ENCODE data around the gene RTN4R.
"Not testable (repeated sequence)": the region's sequence is repeated elsewhere in the genome, so short reads cannot be mapped to it uniquely, and the experiment has no call there.

The RTN4R gene

DNA sequence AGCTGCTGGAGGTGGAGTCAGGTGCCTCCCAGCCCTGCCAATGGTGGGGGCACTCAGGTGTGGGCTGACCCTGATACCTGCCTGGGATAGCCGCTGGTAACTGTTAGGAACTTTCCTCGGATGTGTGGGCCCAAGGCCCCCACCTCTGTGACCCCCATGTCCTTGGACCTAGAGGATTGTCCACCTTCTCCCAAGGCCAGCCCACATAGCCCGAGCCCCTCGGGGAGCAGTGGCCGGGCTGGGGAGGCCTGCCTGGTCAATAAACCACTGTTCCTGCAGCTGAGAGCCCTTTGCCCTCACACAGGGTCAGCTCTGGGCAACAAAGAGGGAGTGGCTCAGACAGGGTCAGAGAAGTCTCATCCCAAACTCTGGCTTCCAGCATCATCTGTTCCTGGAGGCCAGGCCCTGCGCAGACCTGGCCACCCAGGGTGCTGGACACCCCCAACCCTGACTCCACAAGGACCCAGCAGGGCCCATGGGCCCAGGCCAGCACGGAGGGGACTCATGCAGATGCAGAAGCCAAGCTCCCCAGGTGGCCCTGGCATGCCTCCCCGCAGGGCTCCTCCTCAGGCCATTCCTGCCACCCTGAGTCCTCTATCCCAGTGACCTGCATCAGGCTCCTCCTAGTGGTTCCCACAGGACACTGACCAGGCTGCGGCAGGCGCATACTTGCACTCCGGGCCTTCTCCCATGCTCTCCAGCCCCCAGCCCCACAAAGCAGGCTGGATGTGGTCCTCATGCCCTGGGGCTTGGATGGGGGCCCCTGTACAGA, 45.4 kb upstream of the RTN4R start:
- H3K4me3 ChIP-seq (ENCODE audit: low read length); DNase-seq (ENCODE audit: low read depth): not testable (repeated sequence)
- TF ChIP-seq CTCF (conservative IDR thresholded peaks at IDR 0.05; ENCODE audit: low read depth, low read length): peak; percentile 5

GRCh38 chr22:20312396-20313191, 44.5 kb upstream of the RTN4R start:
- no peak for TF ChIP-seq CTCF (conservative IDR thresholded peaks at IDR 0.05; ENCODE audit: low read depth, low read length)
- DNase-seq (ENCODE audit: low read depth): no peak
- H3K4me3 ChIP-seq (ENCODE audit: low read length): no peak overlapping the region

- H3K4me3 ChIP-seq (ENCODE audit: low read length); DNase-seq (ENCODE audit: low read depth): not testable (repeated sequence)
Observed at GRCh38 chr22:20311249-20312062, 43.3 kb upstream of the RTN4R start.

DNA sequence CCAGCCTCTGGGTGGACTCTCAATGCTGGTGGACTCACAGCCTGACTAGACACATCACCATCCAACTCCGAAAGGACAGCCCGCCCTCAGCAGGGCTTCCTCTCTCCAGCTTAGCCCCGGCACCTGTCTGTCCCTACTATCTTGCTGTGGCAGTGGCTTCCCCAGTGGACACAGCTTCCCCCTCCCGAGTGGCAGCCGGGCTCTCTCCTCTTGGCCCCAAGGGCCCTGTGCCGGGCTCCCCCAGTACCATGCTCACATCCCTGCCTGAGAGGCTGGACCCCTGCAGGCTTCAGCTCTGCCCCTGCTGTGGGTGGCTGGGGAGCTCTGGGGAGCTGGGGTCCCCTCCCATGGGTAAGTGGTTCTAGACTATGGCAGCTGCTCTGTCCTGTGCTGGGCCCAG, 42.7 kb upstream of the RTN4R start:
- not testable (repeated sequence) for DNase-seq (ENCODE audit: low read depth); H3K4me3 ChIP-seq (ENCODE audit: low read length)

DNA sequence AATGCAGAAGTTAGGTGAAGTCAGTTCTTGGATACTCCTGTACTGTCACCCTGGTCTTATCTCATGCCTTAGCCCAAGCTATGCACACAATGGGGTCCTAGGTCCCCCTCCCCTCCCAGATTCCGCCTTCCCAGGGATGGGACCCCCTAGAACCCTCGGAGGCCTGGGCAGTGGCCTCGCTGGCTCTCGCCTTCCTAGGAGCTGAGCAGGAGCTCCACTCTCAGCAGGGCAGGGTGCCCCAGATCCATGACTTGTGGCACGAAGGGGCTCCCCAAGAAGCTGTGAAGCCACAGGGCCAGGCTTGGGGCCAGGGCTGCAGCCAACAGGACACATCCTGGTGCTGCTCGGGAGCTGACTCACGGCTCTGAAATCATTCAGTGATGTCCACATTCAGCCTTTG, 42.1 kb upstream of the RTN4R start:
- not testable (repeated sequence) for H3K4me3 ChIP-seq (ENCODE audit: low read length); DNase-seq (ENCODE audit: low read depth)

GRCh38 chr22:20308806-20309650, 40.9 kb upstream of the RTN4R start:
- not testable (repeated sequence) for DNase-seq (ENCODE audit: low read depth); H3K4me3 ChIP-seq (ENCODE audit: low read length)

- not testable (repeated sequence) for DNase-seq (ENCODE audit: low read depth); H3K4me3 ChIP-seq (ENCODE audit: low read length)
Observed at GRCh38 chr22:20307448-20308447, 39.6 kb upstream of the RTN4R start.

DNA sequence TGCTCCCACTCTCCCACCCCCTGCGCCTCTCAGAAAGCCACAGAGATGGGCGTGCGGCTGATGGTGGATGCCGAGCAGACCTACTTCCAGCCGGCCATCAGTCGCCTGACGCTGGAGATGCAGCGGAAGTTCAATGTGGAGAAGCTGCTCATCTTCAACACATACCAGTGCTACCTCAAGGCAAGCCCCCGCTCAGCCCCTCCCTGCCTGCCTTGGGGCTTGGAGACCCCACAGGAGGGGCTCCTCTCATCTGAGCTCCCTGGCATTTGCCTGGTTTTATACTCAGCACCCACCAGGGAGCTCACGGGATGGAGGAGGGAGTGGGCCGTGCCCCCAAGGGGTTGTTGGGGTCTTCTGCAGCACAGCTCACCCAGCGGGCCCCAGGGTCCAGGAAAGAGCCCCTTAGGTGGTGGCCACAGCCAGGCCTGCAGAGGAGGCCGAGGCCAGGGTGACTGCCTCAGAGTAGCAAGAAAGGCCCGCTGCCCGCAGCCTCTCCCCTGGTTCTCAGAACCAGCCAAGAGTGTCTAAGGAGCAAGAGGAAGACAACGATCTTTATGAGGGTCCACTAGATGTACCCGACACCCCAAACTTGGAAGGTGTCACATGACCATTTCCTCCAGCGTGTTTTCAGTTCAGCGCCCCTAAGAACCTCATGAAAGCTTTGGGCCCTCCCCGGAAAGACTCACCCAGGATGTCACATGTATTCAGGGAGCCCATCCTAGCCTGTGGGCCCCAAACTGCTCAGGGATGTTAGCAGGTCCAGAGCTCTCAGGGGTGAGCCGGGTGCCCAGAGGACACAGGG, 38.7 kb upstream of the RTN4R start:
- not testable (repeated sequence) for DNase-seq (ENCODE audit: low read depth)

More for the DNA sequence above, 38.7 kb upstream of the RTN4R start:
- H3K4me3 ChIP-seq (ENCODE audit: low read length): not testable (repeated sequence)
